ENCODE data around the gene SLC28A3.

SLC28A3 gene

DNA sequence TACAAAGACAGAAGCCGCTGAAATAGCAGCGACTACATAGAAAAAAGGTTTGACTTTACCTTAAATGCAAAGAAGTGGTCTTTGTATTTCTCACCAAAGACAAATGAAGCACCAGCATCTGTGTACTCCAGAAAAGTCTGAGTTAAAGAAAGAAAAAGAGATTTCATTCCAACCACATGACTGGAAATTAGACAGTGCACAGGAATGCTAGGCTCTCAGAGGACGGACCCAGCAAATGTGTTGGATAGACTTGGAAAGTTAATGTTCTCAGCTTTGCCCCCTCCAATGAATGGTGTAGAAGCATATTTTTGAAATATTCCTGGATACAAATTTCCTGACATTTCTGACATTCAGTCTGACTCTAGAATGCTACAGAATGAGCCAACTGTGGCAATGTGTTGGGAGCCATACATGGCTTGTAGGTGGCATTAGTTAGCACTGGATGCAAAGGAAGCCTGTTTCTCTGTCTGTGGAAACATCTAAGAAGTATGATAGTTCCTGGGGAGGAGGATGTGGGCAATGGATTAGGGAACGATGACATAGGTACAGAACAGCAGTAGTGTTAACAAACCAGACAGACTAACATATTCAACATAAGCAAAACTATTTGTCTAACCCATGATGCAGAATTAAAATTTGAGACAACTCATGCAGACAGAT, 43.3 kb downstream of the SLC28A3 start:
- no peak for DNase-seq (ENCODE audit: low read depth in 2 of 2)

DNA sequence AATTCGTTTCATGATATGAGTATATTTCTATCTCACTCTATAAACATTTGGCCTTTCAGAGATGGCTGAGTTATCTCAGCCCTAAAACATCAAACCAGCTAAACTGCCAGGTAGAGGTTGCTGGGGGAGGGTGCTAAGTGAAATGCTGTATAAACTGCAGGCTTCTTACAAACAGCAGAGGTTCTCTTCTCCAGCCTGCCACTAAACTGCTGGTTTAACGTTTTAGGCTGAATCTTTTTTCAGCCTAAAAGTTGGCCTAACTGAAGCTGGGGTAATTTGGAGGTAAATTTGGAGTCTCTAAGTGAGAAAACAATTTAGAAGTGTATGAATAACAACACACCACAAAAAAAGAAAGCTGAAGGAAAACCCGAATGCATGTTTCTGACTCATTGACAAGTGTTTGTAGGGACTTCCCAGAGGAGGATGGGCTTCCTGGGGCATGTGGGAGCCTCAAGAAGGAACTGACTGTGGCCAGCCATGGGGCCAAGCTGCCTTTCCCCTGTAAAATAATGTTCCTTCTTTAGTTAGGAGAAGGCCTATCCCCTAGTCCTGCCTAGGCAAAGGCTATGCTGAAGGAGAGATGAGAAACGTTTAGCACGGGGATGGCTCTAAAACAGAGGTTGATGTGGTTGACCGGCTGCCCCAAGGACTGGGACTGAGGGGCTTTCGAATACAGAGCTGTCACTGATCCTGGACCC, 44.3 kb downstream of the SLC28A3 start:
- peak; percentile 41 to 50 for DNase-seq (ENCODE audit: low read depth in 2 of 2)

DNA sequence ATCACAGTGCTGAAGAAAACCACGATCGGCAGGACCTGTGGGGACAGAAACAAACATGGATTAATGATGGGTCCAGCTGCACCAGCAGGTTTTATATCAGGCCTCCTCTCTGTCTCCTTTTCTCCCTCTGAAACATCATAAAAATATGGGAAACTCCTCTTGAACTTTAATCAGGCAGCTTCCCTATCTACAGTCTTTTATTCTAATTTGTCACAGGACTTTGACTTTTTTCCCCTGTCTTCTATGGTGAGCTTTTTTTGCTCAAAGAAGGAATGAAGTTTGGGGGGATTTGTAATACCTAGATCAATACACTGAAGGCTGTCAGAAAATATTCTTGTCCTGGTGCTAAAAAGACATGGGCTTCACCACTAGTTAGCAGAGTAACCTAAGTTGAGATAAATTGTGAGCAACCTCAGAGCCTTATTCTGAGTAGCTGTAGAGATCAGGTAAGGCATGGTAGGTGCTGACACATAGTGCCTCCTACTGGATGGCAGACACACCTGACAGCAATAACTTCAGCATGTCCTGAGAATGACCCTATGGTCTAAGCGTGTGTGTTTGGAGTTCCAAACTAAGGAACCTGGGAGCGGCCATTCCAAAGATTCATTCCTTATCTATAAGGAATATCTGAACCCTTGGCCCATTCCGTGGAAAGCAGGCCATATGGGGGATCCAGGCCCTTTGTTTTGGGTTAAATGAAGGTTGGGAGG, 46.2 kb downstream of the SLC28A3 start:
- no peak for DNase-seq (ENCODE audit: low read depth in 2 of 2)

DNA sequence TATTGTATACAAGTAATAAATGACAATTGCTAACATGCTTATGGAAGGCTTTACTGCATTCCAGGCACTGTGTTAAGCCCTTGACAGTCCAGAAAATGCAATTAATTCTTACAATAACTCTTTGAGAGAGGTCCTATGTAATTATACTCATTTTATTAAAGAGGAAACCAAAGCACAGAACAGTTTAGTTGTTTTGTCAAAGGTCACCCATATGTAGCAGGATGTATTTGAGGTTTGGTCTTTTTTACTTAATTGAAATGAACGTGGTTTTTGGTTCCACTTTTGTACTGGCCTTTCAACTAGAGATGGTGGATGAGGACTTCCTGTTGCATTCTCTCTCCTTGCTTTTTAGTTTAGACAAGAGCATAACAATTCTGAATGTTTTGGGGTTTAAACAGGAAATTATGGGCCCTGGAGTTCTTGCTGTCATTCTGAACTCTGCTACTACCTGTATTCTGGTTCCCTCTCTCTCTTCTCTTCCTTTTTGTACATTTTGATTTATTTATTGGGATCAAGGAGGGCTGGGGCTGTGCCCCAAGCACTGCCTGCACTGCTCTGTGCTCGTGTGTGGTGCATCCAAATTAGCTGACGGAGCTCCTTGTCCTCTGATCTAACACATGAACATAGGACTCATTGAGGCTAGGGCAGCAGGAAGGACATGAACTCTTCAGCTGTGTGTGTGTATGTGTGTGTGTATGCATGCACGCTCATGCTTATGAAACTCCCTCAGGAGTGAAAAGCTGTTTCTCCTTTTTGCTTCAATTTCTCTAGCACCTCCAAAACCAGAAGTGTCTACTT, 47.4 kb downstream of the SLC28A3 start:
- DNase-seq (ENCODE audit: low read depth in 2 of 2): no peak

DNA sequence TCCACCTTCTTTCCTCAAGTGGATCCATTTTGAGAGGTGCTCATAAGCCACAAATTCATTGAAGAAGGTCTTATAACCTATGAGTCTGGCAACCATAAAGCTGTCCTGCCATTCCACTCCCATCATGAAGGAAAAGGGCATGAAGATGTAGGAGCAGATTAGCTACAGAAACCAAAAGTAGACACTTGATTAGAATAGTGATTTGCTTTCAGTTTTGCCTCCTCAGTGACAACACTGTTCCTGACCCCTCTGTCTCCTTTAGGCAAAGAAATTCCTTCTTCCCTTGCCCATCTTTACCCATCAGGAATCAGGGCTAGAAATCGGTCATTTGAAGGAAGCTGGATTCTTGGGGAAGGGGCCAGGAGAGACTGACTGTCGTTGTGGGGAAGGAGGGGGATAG, 55.2 kb downstream of the SLC28A3 start:
- no peak for DNase-seq (ENCODE audit: low read depth in 2 of 2)

DNA sequence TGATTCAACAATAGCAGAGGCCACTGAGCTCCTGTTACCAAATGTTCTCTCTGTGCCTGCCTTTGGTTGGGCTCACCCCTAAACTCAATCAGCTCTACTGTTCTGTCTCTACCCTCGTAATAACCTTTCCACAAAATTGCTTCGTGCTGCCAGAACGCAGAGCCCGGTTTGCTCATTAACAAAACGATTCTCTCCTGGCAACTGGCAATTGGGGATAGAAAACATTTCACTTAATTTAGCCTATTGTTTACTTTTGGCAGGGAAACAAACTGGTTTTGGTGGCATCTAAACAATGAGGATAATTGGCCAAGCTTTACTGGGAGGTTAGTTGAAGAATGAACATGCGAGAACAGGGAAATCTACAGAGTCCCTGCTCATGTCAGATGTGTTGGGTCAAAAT, 56.6 kb downstream of the SLC28A3 start:
- DNase-seq (ENCODE audit: low read depth in 2 of 2): no peak

DNA sequence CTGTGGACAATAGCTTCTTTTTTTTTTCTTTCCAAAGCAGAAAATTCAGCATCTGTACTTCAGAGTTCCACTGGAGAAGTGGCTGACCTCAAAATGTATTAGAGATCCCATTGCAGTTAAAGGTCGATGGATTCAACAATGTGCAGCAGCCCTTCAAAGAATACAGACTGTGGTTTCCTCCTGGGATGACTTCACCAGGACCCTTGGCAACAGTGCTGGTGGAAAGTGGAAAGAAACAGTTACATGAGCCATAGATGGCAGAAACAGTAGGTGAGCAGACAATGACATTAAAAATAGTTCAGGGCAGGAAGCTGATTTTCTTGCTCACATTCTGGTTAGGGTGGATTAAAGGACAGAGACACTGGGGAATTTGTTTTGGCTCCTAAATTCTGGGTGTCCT, 62.4 kb downstream of the SLC28A3 start:
- DNase-seq (ENCODE audit: low read depth in 2 of 2): no peak

DNA sequence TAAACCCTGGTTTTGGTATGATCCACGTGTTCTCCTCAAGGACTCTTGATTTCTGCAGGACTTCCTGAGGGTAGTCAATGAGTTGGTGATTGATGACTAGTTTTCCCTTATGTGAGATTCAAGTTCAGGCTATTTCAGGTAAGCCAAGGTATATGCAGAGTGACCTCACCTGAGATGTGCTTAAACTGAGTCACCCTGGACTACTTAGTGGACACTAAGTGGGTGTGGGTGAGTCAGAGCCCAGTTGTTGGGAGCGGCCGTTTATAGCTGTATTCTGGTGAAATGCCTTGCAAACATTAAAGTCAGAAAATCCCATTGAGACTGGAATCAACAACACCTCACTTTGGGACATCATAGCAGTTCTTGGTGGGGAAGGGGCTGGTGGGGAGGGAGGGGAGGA, 62.9 kb downstream of the SLC28A3 start:
- DNase-seq (ENCODE audit: low read depth in 2 of 2): no peak

DNA sequence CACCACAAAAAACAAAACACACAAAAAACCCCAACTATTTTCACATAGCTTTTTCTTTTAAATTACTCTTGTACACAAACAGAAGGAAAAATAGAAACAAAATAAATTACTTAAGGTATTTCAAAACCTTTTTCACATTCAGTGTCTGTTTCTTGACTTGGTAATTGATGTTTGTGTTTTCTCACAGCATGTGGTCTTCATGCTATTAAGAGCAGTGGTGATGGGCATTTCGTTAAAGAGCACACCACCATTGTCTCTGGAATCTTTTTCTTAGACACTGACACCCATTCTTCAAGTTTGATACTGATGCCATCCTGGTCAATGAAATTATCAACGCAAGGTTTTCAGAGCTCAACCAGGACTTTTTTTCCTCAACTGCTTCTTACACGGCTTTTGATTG, 63.8 kb downstream of the SLC28A3 start:
- no peak for DNase-seq (ENCODE audit: low read depth in 2 of 2)

DNA sequence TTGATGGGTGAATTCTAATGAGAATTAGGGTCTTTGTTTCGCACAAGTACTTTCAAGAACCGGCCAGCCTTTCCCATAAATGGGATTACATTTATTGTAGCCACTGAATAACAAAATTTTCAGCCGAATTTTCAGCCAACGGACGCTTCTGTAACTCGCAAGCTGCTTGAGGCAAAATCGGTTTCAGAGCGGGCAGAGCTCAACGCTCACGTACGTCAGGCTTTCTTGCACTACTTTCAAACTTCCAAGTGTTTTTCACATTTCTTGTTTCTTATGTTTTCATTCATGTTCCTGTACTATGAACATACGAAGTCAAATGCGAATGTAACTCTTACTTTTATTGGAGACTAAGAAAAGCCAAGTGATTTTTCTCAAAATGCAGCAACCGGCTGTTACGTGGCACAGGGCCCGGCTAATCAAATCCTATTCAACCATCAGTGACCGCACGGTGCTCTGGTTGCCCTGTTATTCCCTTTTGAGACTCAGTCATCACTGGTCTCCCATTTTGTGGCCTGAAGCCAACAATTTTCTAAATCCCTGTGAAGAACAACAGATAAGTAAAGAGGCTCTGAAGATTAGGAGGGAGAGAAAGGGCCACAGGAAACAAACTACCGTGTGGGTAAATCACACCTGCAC, 68.5 kb downstream of the SLC28A3 start:
- no peak for DNase-seq (ENCODE audit: low read depth in 2 of 2)

DNA sequence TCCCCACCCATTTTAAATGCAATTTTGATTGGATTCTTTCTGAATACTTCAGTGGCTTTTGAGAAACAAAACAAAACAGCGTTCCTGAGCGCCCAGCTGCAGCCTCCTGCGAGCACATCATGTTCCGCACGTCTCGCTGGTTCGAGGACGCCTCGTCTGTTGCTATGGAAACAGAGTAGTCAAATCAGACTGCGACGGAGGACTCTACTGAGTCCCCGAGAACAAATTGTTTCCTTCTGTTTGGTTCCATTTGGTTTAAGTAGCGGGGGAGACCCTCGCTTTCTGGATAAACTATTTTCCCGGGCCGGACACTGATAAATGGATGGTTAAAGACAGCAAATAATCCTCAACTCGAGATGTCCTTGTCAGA, 69.0 kb downstream of the SLC28A3 start:
- peak in 1 of 2 donors; percentile 31 for DNase-seq (ENCODE audit: low read depth in 2 of 2)

DNA sequence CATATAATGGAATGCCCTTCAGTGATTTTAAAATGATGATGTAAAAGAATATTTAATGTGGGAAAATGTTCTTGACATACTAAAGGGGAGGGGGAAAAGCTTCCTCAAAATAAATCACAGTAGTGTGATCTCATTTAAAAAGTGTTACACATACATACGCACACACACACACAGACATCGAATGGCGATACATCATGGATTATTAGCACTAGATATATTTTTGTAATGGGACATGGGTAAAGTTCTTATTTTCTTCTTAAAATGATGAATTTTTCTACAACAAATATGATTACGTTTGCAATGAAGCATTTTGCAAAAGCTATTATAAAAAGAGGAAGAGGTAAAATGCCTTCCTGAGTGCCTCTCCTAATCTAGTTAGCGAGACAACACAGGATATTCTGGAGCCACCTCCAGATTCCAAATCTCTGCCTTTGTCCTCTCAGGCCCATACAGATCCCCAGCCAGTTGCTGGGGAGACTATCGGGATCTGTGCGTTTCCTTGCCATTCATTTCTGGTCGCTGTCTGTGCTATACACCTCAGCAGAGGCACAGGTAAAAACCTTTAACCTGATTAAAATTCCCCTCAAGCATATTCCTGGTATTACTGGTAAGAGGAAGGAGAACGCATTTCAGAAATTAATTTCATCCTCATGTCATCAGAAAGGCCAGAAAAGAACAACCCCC, 69.6 kb downstream of the SLC28A3 start:
- DNase-seq (ENCODE audit: low read depth in 2 of 2): no peak

DNA sequence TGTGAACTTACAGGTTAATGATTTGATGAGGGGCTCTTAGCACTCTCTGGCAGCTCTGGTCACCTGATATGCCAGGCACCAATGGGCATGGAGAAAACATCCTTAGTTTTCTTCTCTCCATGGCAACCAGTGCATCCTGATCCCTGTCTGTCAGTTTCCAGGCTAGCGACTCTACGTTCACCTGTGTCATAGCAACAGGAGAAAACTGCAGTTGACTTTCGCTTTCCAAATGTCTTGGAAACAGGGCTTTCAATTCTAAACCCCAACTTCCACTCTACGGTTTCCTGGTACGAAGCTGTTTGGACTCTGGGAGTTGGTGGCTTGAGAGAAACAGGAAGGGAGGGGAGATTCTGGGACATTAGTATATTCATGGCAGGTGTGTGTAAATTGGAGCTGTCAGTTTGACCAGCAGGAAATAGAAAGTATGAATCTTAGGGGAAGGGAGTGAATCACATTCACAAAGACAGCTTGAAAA, 74.4 kb downstream of the SLC28A3 start:
- no peak for DNase-seq (ENCODE audit: low read depth in 2 of 2)

DNA sequence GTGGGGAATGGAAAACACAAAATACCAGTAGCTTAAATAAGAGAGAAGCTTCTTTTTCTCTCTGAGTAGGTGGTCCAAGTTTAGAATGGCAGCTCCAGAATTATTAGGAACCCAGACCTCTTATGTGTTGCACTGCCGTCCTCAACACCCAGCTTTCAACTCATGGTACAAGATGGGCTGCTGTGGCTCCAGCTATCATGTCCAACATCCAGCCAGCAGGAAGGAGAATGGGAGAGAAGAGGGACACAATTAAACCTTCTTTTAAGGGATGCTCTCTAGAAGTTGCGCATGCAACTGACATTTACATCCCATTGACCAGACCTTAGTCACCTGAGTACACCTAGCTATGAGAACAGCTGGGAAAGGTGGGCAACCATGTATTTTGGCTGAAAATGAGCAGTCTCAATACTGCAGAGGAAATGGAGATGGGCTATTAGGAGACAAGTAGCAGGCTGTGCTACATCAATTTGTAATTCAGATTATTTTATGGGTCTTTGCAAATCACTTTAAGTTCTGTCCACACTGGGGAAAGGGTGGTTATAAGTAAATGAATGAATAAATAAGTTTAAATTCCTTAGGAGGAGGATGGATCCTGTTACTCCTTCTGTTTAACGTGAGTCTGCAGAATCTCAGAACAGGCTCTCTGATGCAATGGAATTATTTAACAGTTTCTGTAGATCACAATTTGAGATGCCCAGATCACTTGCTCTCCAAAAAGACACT, 76.1 kb downstream of the SLC28A3 start:
- DNase-seq (ENCODE audit: low read depth in 2 of 2): no peak

DNA sequence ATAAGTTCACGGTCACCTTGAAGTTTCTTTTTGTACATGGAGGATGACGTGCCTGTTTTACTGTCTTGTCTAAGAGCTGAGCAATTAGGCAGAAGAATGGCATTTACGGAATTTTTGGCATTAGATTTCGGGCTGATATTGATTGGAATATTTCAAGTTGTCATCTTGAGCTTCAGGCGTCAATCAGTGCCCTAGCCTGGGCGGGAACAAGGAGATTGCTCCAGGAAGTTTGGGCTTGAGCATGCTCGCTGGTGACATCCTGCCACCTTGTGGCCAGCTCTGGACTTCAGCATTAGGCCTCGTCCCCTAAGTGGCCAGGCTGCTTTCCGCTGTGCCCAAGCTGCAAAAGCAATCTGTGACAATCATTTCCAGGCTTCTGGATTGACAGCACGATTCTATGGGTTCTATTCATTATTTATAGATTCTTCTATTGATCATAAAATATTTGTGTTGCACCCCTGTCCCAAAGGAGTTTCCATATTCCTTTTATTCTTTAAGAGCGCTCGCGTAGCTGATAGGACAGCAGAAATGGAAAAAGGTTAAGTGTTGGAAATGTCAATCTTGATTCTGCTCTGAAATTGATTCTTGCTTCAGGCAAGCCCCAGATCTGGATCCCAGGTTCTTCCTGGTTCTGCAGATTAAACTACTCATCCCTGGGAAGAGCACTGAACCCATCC, 79.3 kb downstream of the SLC28A3 start:
- DNase-seq (ENCODE audit: low read depth in 2 of 2): peak; percentile 16

DNA sequence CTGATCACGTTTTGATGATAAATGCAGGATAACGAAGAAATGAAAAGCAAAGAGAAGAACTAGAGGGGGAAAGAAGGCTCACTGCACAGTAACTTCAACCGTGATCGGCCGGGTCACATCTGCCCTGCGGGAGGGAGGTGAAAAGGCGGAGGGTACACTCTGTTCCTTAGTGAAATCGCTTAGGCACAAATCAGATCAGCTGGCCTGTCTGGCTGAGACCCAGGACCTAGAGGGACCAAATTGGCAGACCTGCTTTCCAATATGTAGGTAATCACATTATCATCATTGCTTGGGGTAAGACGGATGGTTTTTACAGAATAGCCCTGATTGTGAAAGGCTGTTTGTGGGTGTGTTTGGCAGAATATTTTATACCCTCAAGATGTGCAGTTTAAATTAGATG, 82.2 kb downstream of the SLC28A3 start:
- DNase-seq (ENCODE audit: low read depth in 2 of 2): no peak

DNA sequence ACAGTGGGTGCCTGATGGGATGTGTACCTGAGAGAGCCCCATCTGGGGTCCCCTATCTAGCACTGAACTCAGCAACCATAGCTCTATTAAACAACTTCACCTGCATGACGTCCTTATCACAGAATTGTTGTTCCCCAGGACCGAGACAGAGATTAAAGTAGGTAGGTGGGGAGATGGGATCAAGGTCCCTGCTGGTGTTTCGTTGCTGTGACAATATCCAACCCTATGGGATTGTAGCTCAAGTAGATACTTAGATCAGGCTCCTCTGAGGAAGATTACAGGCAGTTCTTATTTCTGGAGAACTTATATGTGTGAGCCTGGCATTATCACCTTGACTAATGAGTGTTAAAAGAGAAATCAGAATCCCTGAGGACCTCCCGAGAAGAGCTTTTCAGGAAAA, 84.9 kb downstream of the SLC28A3 start:
- DNase-seq (ENCODE audit: low read depth in 2 of 2): no peak

DNA sequence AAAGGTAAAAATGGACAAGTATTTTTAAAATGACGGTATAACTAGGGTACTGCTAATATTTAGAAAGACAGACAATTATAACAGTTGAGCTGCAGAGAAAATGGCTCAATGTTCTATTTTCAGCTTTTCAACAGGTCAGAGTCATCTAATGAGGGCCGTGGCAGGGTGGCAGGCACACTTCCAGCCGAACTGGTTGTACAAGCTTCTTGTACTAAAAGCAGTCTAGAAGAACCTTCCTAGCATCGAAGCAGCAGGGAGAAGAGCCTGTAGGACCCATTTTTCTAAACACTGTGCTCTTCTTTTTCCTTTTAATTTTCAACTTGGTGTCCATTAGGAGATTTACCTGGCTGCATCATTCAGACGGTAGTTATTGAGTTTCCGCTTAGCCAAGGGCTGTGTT, 85.6 kb downstream of the SLC28A3 start:
- DNase-seq (ENCODE audit: low read depth in 2 of 2): no peak

DNA sequence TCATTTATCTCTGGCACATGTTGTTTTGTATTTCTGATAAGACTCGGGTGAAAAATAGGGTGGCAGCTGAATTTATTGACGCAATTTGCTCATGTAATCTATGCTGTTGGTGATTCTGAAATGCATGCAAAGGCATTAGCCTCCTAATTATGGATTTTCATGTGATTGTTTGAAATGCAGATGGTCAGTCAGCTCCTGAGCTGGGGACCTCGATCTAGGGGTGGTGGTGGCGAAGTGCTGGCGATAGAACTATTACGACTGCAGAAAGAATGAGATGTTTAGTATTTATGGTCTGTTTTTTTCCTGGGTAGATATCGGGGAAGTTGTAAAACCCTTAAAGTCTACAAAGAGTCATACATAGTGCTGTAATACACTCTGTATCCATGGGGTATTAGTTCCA, 88.6 kb downstream of the SLC28A3 start:
- DNase-seq (ENCODE audit: low read depth in 2 of 2): no peak

DNA sequence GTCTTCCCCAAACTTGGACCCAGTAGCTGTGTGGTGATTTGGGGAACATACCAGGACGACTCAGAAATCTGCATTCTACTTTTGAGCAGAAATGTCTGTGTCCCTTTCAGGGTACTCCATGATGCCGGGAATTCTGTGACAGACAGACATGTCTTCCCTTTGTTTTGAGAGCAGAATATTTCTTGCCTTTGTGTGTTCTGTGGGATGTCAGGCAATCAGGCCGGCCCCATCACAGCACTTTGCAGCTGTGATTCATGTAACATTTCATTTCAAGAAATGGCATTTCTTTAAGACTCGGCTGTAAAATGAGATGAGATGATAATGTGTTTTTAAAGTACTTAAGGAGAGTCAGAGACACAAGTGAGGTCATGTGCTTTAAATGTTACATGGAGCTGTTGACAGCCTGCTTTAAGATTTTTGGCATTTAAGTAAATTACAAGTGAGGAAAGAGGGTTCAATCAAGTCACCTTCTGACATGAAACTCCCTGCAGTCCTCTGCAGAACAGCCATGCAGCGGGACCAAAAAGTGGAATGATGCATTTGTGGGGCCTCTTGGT, 98.7 kb downstream of the SLC28A3 start:
- DNase-seq (ENCODE audit: low read depth in 2 of 2): no peak
